ENCODE data around the gene TDRD7.

TDRD7 gene

DNA sequence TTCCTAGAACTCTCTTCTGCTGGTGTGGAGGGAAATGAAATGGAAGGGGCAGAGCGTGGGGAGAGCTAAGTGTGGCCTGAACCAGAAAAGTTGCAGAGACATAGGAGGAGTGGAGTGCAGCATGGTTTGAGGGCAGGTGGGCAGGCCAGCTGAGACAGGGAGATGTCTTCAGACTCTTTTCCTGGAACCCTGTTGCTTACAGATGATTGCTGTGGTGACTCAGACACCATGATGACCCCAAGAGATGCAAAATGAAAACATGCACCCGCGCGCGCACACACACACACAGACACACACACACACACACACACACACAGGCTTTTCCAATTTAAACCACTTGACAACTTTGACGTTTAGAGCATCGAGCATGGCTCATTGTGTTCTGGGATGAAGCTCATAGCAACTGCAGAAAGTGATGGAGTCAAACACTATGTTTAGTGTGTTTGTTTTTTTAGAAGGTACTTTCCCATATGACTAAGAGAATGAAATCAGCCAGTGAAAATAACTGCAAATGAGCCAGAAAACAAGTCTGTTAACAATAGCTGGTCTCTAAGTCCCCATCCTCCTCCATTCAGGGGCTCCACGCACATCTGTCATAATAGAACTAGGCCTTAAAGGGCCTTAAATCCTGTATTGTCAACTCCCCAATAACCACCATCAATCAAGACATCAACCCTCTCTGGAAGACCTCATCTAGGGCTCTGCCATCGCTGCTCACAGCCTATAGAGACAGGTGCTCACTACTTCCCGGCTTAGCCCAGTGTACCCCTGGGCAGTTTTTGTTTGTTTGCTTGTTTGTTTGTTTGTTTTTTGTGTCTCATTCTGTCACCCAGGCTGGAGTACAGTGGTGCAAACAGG lies 99.1 kb downstream of the TDRD7 start:
- DNase-seq, result peak; percentile 27

DNA sequence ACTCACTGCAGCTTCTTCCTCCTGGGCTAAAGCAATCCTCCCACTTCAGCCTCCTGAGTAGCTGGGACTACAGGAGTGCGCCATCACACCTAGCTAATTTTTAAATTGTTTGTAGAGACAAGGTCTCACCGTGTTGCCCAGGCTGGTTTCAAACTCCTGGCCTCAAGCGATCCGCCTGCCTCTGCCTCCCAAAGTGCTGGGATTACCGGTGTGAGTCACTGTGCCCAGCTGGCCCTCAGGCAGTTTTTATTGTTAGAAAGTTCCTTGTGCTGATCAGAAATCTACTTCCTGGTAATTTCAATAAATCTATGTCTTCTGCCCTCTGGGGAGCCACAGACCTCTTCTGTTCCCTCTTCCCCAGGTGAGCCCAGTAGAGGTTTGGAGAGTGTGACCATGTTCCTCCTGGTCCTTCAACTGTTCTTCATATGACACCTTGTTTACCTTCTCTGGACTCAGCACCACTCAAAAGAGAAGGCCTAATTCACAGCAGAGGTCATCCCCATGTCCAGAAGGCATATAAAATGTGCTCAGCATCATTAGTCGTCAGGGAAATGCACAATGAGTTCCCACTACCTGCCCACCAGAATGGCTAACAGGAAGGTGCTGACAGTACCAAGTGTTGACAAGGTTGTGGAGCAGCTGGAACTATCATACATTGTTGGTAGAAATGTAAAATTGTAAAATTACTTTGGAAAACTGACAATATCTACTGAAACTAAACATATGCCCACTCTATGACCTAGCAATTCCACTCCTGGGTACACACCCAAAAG lies 99.9 kb downstream of the TDRD7 start:
- DNase-seq, result no peak

DNA sequence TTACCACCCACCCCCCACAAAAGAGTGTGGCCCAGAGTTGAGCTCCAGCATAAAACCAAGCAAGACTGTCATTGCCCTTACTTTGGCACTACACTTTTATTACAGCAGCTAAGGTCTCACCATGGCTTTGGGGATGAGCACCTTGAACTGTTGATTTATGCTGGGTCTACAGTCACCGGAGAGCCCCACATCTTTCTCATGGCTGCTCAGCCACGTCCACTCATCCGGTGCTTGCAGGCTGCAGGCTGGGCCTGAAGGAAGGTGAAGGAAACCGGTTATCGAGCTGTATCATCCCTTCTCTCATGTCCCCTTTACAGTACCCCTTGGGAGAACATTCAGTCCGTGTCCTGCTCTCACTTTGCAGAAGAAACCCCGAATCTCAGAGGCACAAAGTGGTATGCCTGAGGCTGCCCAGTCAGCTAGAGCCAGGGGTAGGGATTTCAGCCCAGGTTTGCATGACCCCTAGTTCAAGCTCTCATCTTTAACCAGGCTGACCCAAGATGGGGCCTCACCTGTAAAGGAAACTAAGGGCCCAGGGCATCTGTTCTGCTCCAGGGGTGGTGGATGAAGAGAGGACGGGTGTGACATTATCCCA lies 101.2 kb downstream of the TDRD7 start:
- no peak for DNase-seq

- no peak for DNase-seq
These were observed 102.6 kb downstream of the TDRD7 start for GRCh38 chr9:97514531-97514930.

DNA sequence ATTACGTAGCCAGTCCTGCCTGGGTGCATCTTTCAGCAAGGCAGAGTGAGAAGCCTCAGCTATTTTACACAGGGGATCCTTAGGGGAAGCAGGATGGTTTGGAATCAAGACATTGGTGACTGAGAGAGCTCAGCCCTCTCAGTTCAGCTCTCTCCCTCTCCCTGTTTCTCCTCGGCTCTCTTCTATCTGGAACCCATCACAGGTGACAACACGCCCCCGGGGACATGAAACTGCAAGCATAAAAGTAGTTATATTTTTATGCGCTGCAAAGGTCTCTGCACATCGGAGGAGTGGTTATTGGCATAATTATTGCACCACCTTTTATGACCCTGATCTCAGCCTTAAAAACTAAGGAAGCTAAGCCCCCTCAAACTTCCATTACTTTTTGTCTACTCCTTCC lies 103.8 kb downstream of the TDRD7 start:
- DNase-seq, result no peak

DNA sequence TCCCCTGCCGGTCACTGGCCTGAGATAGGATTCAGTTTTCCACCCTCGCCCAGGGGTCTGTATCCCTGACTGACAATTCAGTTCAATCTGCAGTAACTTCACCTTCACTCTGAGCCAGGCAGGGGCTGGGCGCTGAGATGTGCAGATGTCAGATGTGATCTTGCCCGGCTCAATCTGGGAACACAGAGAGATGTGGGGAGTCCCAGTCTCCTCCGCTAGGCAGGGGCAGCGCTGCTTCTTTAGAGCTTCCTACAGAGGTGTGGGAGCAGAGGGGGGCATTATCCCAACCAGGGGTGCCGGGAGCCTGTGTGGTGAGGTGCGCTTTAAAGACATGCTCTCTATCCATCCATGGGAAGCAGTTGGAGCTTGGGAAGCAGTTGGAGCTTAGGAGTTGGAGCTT lies 104.2 kb downstream of the TDRD7 start:
- no peak for DNase-seq

GRCh38 chr9:97517331-97518089 lies 105.6 kb downstream of the TDRD7 start:
- no peak for DNase-seq

GRCh38 chr9:97518166-97518908 lies 106.4 kb downstream of the TDRD7 start:
- no peak for DNase-seq

GRCh38 chr9:97518909-97519307 lies 107.0 kb downstream of the TDRD7 start:
- no peak for DNase-seq

DNA sequence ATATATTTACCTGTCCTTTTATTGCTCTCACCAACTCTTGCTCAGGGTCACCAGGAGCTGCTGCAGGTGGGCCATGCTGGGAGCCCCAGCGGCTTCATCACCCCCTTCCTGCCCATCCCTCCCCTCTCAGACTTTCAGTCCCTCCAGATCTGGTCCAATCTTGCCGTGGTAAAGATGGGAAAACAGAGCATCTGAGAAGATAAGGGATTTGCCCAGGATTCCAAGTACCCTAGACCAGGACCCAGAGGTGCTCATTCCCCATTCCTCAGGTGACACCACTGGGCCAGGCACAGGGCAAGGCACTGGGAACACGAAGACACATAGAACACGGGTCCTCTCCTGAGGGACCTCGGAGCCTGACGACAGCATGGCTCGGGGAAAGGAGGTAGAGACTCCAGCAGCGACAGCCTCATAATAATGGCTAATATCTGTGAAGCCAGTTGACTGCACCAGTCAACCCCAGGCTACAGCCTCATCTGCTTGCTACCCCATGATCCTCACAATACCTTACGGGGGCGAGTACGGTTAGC lies 107.6 kb downstream of the TDRD7 start:
- no peak for DNase-seq

DNA sequence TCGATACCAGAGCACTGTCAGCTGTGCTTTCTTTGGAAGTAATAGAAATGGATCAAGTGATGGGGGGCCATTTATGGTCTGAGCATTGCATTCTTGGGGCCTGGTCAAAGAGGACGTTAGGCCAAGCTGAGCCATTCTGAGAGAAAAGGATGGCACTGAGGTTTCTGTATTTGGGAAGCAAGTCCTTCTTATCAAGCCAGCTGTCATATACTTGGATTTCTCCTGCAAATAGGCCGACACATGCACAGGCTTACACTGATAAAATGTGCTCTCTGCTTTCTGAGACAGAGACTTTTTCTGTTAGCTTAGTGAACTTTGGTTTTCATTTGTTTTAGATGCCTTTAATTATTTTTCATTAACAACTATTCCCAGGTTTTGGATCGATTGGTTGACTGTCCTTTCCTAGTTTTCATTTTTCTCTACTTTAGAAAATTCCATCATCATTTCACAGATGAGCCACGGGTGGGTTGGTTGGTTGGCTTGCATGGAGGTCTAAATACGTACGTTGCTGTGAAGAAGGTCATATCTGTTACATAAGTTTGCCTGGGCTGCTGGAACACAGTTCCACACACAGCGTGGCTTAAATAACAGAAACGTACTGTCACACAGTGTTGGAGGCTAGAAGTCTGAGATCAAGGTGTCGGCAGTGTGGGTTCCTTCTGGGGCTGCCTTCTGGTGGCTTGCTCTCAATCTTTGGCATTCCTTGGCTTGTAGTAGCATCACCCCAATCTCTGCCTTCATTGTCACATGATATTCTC lies 109.9 kb downstream of the TDRD7 start:
- no peak for DNase-seq

- DNase-seq, result no peak
These were observed 112.5 kb downstream of the TDRD7 start for GRCh38 chr9:97524424-97524823.

DNA sequence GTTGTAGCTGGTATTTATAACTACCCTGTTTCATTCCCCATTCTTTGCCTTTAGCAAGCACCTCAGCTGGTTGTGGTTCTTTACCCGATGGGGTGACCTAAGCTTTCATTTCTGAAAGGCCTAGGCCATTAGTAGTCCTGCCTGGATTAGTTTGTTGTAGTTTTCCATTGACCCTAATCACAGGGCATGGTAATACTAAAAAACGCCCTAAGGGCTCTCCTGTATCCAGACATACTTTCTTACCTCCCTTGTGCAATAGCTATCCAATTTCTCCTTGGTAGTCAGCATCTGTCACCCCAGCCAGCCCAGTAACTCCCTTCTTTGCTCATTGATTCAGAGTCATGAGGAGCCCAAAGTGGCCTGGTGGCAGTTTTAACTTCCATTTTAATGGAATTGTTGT lies 113.6 kb downstream of the TDRD7 start:
- no peak for DNase-seq

DNA sequence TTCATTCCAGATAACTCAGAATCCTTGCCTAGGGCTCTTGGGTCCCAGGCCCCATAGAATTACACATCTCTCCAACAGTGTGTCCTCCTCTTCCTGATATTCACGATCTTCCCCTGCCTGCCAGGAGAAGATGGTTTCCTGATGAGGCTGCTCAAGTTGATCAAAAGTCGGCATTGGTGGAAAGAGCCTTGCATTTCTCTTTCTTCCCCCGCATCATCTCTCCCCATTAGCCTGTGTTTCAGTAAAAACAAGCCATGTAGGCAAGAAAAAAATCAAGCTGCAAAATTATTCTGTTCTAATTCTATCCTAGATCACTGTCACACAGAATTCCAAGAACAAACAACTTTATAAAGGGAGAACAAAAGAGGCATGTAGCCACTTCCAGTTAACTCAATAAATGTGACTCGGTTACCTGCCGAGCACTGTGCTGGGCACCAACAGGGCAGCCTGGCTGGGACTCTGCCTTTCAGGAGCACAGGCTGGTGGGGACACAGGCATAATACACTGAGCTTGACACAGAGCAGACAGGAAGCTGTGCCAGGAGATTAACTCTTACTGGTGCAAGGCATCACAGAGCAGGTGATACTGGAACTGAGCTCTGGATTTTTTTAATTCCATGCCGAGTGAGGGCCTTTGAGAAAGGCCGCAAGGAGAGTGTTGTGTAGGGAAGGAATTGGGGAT lies 115.1 kb downstream of the TDRD7 start:
- DNase-seq, result no peak

DNA sequence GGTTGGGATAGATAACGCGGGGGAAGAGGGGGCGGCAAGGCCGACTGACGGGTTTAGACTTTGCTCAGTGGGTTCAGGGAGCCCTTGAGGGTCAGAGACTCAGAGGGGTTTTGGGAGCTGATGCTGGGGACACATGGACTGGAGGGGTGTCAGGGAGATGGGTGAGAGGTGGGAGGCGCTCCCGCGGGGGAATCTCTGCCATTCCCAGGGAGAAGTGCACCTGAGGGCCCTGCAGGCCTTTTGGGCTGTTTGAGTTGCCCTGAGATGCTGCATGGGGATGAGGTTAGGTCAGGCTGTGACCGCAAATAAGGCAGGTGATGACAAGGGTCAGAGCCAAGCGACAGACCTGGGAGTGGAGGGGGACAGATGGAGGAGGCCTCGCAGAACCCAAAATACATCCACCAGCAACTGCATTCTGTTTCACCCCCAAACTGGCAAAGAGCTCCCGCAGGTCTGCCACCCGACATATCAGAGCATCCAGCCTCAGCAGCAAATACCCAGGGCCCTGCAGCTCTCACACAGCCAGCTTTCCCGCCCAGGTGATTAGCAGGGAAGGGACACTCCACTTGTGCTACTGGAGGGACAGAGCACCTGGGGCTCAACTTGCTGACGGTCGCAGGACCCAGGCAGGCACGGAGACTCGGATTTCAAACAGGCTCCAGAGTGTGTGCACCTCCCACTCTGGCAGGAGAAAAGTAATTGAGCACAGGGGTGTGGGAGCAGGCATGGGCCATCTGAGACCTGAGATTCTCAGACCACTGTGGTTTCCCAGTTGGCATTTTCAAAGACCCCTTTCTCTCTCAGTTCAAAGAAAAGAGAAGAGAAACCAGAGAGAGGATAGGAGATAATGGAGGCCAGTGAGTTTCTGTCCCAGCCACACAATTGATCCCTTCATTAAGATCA lies 116.0 kb downstream of the TDRD7 start:
- no peak for DNase-seq

DNA sequence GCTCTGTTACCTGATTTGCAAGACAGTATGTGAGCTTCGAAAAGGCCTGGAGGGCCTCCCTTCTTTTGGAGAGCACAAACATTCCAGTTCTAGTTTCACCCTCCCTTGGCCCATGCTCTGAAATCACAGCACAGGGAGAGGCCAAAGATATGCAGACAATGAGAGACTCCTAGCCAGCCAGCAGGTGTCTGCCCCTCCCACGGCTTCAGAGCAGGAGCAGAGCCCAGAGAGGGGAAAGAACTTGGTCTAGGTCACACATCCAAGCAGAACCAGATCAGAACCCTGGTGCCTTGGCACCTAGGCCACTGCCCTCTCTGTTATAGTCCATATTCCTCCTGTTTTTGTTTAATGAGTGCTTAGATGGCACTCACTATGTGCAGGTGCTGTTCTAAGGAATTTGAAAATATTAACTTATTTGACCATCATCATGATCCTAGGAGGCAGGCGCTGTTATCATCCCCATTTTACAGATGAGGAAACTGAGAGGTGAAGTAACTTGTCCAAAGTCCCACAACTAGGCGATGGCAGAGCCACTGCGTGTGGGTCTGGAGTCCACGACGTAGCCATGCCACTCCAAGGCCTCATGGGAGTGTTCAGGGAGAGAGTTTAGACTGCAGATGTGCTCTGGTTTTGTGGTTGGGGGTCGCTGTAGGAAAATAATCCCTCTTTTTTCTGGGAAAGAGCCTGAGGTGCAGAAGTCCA lies 116.8 kb downstream of the TDRD7 start:
- DNase-seq, result no peak

DNA sequence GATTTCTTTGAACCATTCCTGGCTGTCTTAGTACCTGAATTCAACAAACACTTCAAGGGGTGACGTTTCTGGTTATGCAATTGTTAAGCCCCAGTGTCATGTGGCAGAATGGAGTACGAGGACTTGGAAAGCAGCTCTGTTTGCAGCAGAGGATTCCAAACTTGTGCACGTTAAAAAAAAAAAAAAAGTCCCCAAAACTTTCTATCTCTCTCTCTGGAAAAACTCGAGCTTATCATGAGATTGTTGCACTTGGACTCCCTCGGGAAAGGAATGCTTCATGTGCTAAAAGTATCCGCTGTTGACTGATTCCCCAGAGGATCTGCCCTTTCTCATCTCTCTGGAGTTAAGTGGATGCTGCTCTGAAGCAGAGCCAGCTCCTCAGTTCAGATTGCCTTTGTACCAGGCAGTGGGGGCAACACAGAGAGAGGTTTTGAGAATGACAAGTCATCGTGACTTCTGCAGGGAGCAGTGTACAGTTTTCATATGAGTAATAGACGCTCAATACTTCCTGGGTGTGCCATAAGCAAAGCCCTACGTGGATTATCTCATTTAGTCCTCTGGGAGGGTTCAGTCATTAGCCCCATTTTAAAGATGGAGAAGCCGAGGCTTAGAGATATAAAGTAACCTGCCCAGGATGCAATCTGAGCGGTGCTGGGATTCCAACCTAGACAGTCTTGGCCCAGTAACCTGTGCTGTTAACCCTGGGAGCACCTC lies 117.6 kb downstream of the TDRD7 start:
- DNase-seq, result peak; percentile 13

GRCh38 chr9:97531888-97532376 lies 120.0 kb downstream of the TDRD7 start:
- DNase-seq, result no peak

Measured in stimulated activated CD4-positive, alpha-beta T cell treated with anti-CD3 and anti-CD28 coated beads, Interleukin-1b, Interleukin-23, amount 100 ng/mL, for 48 hours (primary cell).